ENCODE data around the gene BEAN1.

GRCh38 chr16:66471264-66471663 is 44.2 kb downstream of the BEAN1 start:
- TF ChIP-seq, protein P1, sequence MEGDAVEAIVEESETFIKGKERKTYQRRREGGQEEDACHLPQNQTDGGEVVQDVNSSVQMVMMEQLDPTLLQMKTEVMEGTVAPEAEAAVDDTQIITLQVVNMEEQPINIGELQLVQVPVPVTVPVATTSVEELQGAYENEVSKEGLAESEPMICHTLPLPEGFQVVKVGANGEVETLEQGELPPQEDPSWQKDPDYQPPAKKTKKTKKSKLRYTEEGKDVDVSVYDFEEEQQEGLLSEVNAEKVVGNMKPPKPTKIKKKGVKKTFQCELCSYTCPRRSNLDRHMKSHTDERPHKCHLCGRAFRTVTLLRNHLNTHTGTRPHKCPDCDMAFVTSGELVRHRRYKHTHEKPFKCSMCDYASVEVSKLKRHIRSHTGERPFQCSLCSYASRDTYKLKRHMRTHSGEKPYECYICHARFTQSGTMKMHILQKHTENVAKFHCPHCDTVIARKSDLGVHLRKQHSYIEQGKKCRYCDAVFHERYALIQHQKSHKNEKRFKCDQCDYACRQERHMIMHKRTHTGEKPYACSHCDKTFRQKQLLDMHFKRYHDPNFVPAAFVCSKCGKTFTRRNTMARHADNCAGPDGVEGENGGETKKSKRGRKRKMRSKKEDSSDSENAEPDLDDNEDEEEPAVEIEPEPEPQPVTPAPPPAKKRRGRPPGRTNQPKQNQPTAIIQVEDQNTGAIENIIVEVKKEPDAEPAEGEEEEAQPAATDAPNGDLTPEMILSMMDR (IDR thresholded peaks at IDR 0.05; ENCODE audit: poor library complexity, severe bottlenecking) = no peak
- TF ChIP-seq POLR2AphosphoS5 (IDR thresholded peaks at IDR 0.05) = no peak
- TF ChIP-seq EP300 (conservative IDR thresholded peaks at IDR 0.05; ENCODE audit: poor library complexity, severe bottlenecking) = no peak
- no peak for TF ChIP-seq RAD21 (conservative IDR thresholded peaks at IDR 0.05)
- TF ChIP-seq TAF1 (IDR thresholded peaks at IDR 0.05; ENCODE audit: low read depth) = no peak
